Stimulated activated CD4-positive, alpha-beta T cell treated with anti-CD3 and anti-CD28 coated beads, TNF-alpha, amount 100 ng/mL, for 4 hours (primary cell): ENCODE data around the gene WIPF1.

ENCODE experiments used
- DNase-seq, 3 experiments: peaks; one replicate each; pipeline ENCODE4 v3.0.0-alpha.2; 2020; ENCODE audit warnings: low read depth in 3 of 3

Gene WIPF1

GRCh38 chr2:174621323-174621722, 23.7 kb upstream of the WIPF1 start:
- no peak for DNase-seq

GRCh38 chr2:174618179-174618578, 20.6 kb upstream of the WIPF1 start:
- DNase-seq: no peak

- no peak for DNase-seq
Measured at GRCh38 chr2:174617718-174618117, 20.1 kb upstream of the WIPF1 start.

GRCh38 chr2:174617120-174617519, 19.5 kb upstream of the WIPF1 start:
- DNase-seq: no peak

- DNase-seq: no peak
Measured at GRCh38 chr2:174615871-174616436, 18.4 kb upstream of the WIPF1 start.

- DNase-seq: no peak
Measured at GRCh38 chr2:174614261-174614660, 16.7 kb upstream of the WIPF1 start.

GRCh38 chr2:174613531-174613930, 15.9 kb upstream of the WIPF1 start:
- DNase-seq: no peak

GRCh38 chr2:174612970-174613369, 15.4 kb upstream of the WIPF1 start:
- no peak for DNase-seq

GRCh38 chr2:174611854-174612253, 14.2 kb upstream of the WIPF1 start:
- no peak for DNase-seq

GRCh38 chr2:174611006-174611405, 13.4 kb upstream of the WIPF1 start:
- DNase-seq: no peak

GRCh38 chr2:174610243-174610995, 12.8 kb upstream of the WIPF1 start:
- no peak for DNase-seq

GRCh38 chr2:174609261-174609660, 11.7 kb upstream of the WIPF1 start:
- no peak for DNase-seq

GRCh38 chr2:174608866-174609214, 11.2 kb upstream of the WIPF1 start:
- no peak for DNase-seq

GRCh38 chr2:174607989-174608865, 10.6 kb upstream of the WIPF1 start:
- no peak for DNase-seq

- DNase-seq: no peak
Measured at GRCh38 chr2:174607584-174607983, 10.0 kb upstream of the WIPF1 start.

- no peak for DNase-seq
Measured at GRCh38 chr2:174606336-174606735, 8.7 kb upstream of the WIPF1 start.

- DNase-seq: no peak
Measured at GRCh38 chr2:174605687-174606086, 8.1 kb upstream of the WIPF1 start.

GRCh38 chr2:174603280-174603679, 5.7 kb upstream of the WIPF1 start:
- DNase-seq: peak in 1 of 3 experiments; percentile 24

- no peak for DNase-seq
Measured at GRCh38 chr2:174602745-174603144, 5.1 kb upstream of the WIPF1 start.

- no peak for DNase-seq
Measured at GRCh38 chr2:174600349-174600748, 2.7 kb upstream of the WIPF1 start.

- DNase-seq: no peak
Measured at GRCh38 chr2:174599310-174599921, 1.8 kb upstream of the WIPF1 start.

GRCh38 chr2:174597009-174597344, 627 bp downstream of the WIPF1 start:
- no peak for DNase-seq
